GM12878 (cell line): ENCODE data around the gene EXOC4. TPM values are rescaled to one million over a fixed set of nuclear protein-coding genes. Genes with fewer than 3 reads are reported as not detected.

Source experiments
- ATAC-seq: fragments of 200-7000 bp; cut with Tn5 transposase; 3 replicates; pipeline ENCODE4 v1.9.1; 2020; ENCODE audit warnings: mild to moderate bottlenecking, moderate library complexity
- BruUV-seq: library from RNA; stranded (reverse); fragments of 400-500 nt; replicated peaks from 2 replicates; lab custom pipeline; 2021; lab: Mats Ljungman, UMichigan
- CTCF ChIA-PET: fragments of 300-600 bp; sonication (Branson Sonifier 250); formaldehyde crosslinking; extraction: SDS; loops from one replicate; lab custom pipeline; 2021; ENCODE audit warnings: inconsistent platforms; lab: Yijun Ruan, JAX
- POLR2A ChIA-PET: fragments of 350-600 bp; formaldehyde crosslinking; extraction: SDS; loops from one replicate; lab custom pipeline; 2021; ENCODE audit warnings: inconsistent platforms; lab: Charles Lee
- RAD21 ChIA-PET: fragments of 300-600 bp; sonication (Branson Sonifier 250); formaldehyde crosslinking; loops from one replicate; lab custom pipeline; 2023; ENCODE audit warnings: antibody characterized with exemption; ENCODE audit not compliant: unreplicated experiment; lab: Charles Lee
- SMC1A ChIA-PET: fragments of 300-600 bp; sonication (Branson Sonifier 250); formaldehyde crosslinking; loops from one replicate; lab custom pipeline; 2023; ENCODE audit not compliant: unreplicated experiment, uncharacterized antibody; lab: Charles Lee
- DNase-seq: peaks from one replicate; pipeline ENCODE4 v3.0.0-alpha.2; 2011; ENCODE audit warnings: low read depth, low spot score
- FAIRE-seq: peaks from 3 replicates; lab custom pipeline; 2011; peaks lifted over from hg19 to GRCh38; lab: Jason Lieb, UNC
- H2AFZ ChIP-seq: 2 replicates; pipeline ENCODE4 v1.6.0; 2011; ENCODE audit warnings: low read depth, low read length, control low read depth; ENCODE audit not compliant: control insufficient read depth
- H3K27ac ChIP-seq: 2 replicates; pipeline ENCODE4 v1.5.1; 2011; ENCODE audit warnings: control low read depth; ENCODE audit not compliant: control insufficient read depth, insufficient read depth
- H3K27me3 ChIP-seq, 2 experiments: replicated peaks in 1 of 2; 2 replicates each; pipeline versions ENCODE4 v1.6.0 to v1.6.1; 2011; ENCODE audit warnings: low read length in 1 of 2; ENCODE audit not compliant: control insufficient read depth in 2 of 2, insufficient read depth in 2 of 2
- H3K36me3 ChIP-seq, 2 experiments: 2 replicates each; pipeline ENCODE4 v1.5.1; 2011; ENCODE audit warnings: low read length in 1 of 2; ENCODE audit not compliant: control insufficient read depth in 2 of 2, insufficient read depth in 2 of 2
- H3K4me1 ChIP-seq: 2 replicates; pipeline ENCODE4 v1.6.1; 2011; ENCODE audit warnings: mild to moderate bottlenecking, low read length, moderate library complexity, mixed read lengths; ENCODE audit not compliant: control insufficient read depth, insufficient read depth
- H3K4me2 ChIP-seq: 2 replicates; pipeline ENCODE4 v1.6.0; 2011; ENCODE audit warnings: control low read depth; ENCODE audit not compliant: control insufficient read depth, insufficient read depth
- H3K4me3 ChIP-seq: fragments of 200-600 bp; sonication (generic); 2 replicates; pipeline ENCODE4 v1.5.1; 2016
- H3K79me2 ChIP-seq: 2 replicates; pipeline ENCODE4 v1.6.0; 2011; ENCODE audit warnings: low read length; ENCODE audit not compliant: control insufficient read depth, insufficient read depth
- H3K9ac ChIP-seq: 2 replicates; pipeline ENCODE4 v1.8.0; 2011; ENCODE audit warnings: low read length, control low read depth, mixed read lengths; ENCODE audit not compliant: control insufficient read depth, insufficient read depth
- H3K9me3 ChIP-seq: replicated peaks from 3 replicates; pipeline ENCODE4 v1.5.1; 2011; ENCODE audit warnings: mild to moderate bottlenecking, low read length; ENCODE audit not compliant: control insufficient read depth, insufficient read depth
- H4K20me1 ChIP-seq: 2 replicates; pipeline ENCODE4 v1.6.0; 2011; ENCODE audit not compliant: control insufficient read depth, insufficient read depth
- CBFB ChIP-seq: IDR thresholded peaks from 2 replicates; pipeline ENCODE4 v1.6.1; 2016; ENCODE audit warnings: antibody characterized with exemption, low read depth
- EP300 ChIP-seq, 2 experiments: fragments of 150-350 bp in 1 of 2; IDR thresholded peaks; 2 replicates each; pipeline ENCODE4 v1.6.1; 2011 to 2012; ENCODE audit warnings: low read depth in 2 of 2, low read length in 2 of 2, borderline replicate concordance in 1 of 2, improper control_type of control experiment in 1 of 2, inconsistent platforms in 1 of 2; ENCODE audit not compliant: control insufficient read depth in 1 of 2
- FOS ChIP-seq: IDR thresholded peaks from 3 replicates; pipeline ENCODE4 v1.6.1; 2011; ENCODE audit warnings: borderline replicate concordance; ENCODE audit not compliant: insufficient read length; ENCODE audit errors: extremely low read depth
- GABPA ChIP-seq: IDR thresholded peaks from 2 replicates; pipeline ENCODE4 v1.6.1; 2014; ENCODE audit warnings: antibody characterized with exemption, low read depth, mild to moderate bottlenecking, inconsistent platforms
- HDAC2 ChIP-seq: fragments of 200-600 bp; sonication (generic); IDR thresholded peaks from 2 replicates; pipeline ENCODE4 v1.6.1; 2017
- IRF5 ChIP-seq: fragments of 450-650 bp; IDR thresholded peaks from 2 replicates; pipeline ENCODE4 v1.6.1; 2017; ENCODE audit warnings: borderline replicate concordance
- LARP7 ChIP-seq: fragments of 450-650 bp; IDR thresholded peaks from 2 replicates; pipeline ENCODE4 v1.6.1; 2017; ENCODE audit warnings: mild to moderate bottlenecking
- MXI1 ChIP-seq: fragments of 150-350 bp; IDR thresholded peaks from 2 replicates; pipeline ENCODE4 v1.6.1; 2011; ENCODE audit warnings: low read depth, mild to moderate bottlenecking, inconsistent platforms, low read length, improper control_type of control experiment
- NKRF ChIP-seq: fragments of 450-650 bp; conservative IDR thresholded peaks from 2 replicates; pipeline ENCODE4 v1.6.1; 2017; ENCODE audit warnings: mild to moderate bottlenecking, moderate library complexity
- NR2C1 ChIP-seq: fragments of 450-650 bp; IDR thresholded peaks from 2 replicates; pipeline ENCODE4 v1.6.1; 2017; ENCODE audit warnings: antibody characterized with exemption, mild to moderate bottlenecking, moderate library complexity
- PKNOX1 ChIP-seq: fragments of 450-650 bp; IDR thresholded peaks from 2 replicates; pipeline ENCODE4 v1.6.1; 2016; ENCODE audit warnings: mild to moderate bottlenecking
- SMARCA5 ChIP-seq: fragments of 450-650 bp; IDR thresholded peaks from 2 replicates; pipeline ENCODE4 v1.6.1; 2017; ENCODE audit warnings: mild to moderate bottlenecking
- TARDBP ChIP-seq: IDR thresholded peaks from 2 replicates; pipeline ENCODE4 v1.6.1; 2016; ENCODE audit warnings: borderline replicate concordance
- USF1 ChIP-seq: IDR thresholded peaks from 2 replicates; pipeline ENCODE4 v1.6.1; 2011; ENCODE audit warnings: borderline replicate concordance, low read depth, mild to moderate bottlenecking, moderate library complexity, mixed read lengths, low read length; ENCODE audit not compliant: insufficient read depth; ENCODE audit errors: extremely low read length
- ZNF384 ChIP-seq: IDR thresholded peaks from 2 replicates; pipeline ENCODE4 v1.6.1; 2012; ENCODE audit warnings: low read depth, mild to moderate bottlenecking, low read length, improper control_type of control experiment, borderline replicate concordance
- WGBS: methylation state at CpG from one replicate; pipeline ENCODE4 v1.1.6; 2016; ENCODE audit warnings: low lambda C conversion rate; ENCODE audit not compliant: insufficient replicate concordance, insufficient coverage; ENCODE audit errors: missing lambda C conversion rate; 5-methylcytosine and 5-hydroxymethylcytosine counted together
- in situ Hi-C: fragments of 300-500 bp; cut with MboI; formaldehyde crosslinking; loops from 9 replicates; pipeline ENCODE4 v1.14.3; 2018; ENCODE audit warnings: mixed read lengths
- intact Hi-C: fragments of 100-400 bp; cut with micrococcal nuclease; formaldehyde crosslinking; loops from one replicate; pipeline ENCODE4 v1.14.2; 2022; ENCODE audit not compliant: unreplicated experiment
- polyA plus RNA-seq, 11 experiments: library from polyadenylated mRNA; depleted of rRNA in 4 of 11; unstranded in 6 of 11; stranded (reverse) in 5 of 11; fragments of >200 nt; fragmentation: Nextera tagmentation in 4 of 11; fragmentation: Illumina TruSeq in 1 of 11; extraction: Ambion mirVana in 4 of 11; extraction: Trizol in 1 of 11; gene quantifications; 1 replicate in 1 of 11; 2 replicates in 10 of 11; pipeline versions ENCODE4 v1.2.1 to v1.2.3, GENCODE V29; 2011 to 2016; ENCODE audit warnings: inconsistent platforms in 2 of 11, missing spikeins in 2 of 11, low read depth in 1 of 11
- total RNA-seq, 4 experiments: library from RNA; depleted of rRNA in 3 of 4; stranded (reverse); fragments of >200 nt in 3 of 4; fragmentation: Illumina TruSeq in 1 of 4; extraction: Trizol in 1 of 4; gene quantifications; 2 replicates each; pipeline versions ENCODE4 v1.2.1 to v1.2.3, GENCODE V29; 2013 to 2021
- TF ChIP-seq, protein P1 (sequence below): IDR thresholded peaks from 2 replicates; pipeline ENCODE4 v1.6.1; 2012; ENCODE audit warnings: low read depth, low read length, improper control_type of control experiment

The EXOC4 gene
- total and polyA plus RNA-seq, 10 of the 15 experiments (the other 5 are each of a cell fraction or from before 2014, with no cell fraction given) = 13.2 to 44.5 (median 29.6) TPM

- no TSS peak for BruUV-seq
- Histone ChIP-seq H3K4me1 (no peaks in the 10 kb centered on the region), H3K4me3 (no peak overlapping the region), H3K4me2 (no peak overlapping the region), H3K79me2 (no peaks in the 10 kb centered on the region), H3K9me3 (no peaks in the 10 kb centered on the region)
- FAIRE-seq = no peak
- 38% methylated on average over 4 of the region's 4 CpGs for WGBS
- no peak for ATAC-seq
- no peak for DNase-seq
- TF ChIP-seq PKNOX1 = no peak
- no peak for TF ChIP-seq NKRF
- no peak for TF ChIP-seq TARDBP
- TF ChIP-seq MXI1 = no peak
- TF ChIP-seq GABPA = no peak
- TF ChIP-seq EP300 (IDR thresholded peaks at IDR 0.05; ENCODE audit: borderline replicate concordance in 1 of 2, control insufficient read depth in 1 of 2, low read depth in 2 of 2, low read length in 2 of 2) = no peak
- no peak for TF ChIP-seq NR2C1
- TF ChIP-seq SMARCA5 = no peak
- TF ChIP-seq, protein P1, sequence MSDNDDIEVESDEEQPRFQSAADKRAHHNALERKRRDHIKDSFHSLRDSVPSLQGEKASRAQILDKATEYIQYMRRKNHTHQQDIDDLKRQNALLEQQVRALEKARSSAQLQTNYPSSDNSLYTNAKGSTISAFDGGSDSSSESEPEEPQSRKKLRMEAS = no peak
- TF ChIP-seq IRF5 = no peak
- TF ChIP-seq HDAC2 = no peak
- no peak for TF ChIP-seq FOS
- TF ChIP-seq CBFB = no peak
- no peak for TF ChIP-seq LARP7
- TF ChIP-seq USF1 = no peak
- no peak for TF ChIP-seq ZNF384
- TF ChIP-seq, all 136 proteins: peak for 0
- intact Hi-C loops (no loop called here), in situ Hi-C loops (no loop called here)
- ChIA-PET CTCF (interaction anchor here (1.1 kb wide), 1 partner anchor 16 kb away, joined by 4 read pairs; no protein-coding TSS in a partner anchor), RAD21 (no interaction called here), POLR2A (interaction anchor here (0.5 to 1.1 kb wide), 2 partner anchors 9 to 46 kb away, joined by 3 read pairs; no protein-coding TSS in a partner anchor), SMC1A (interaction anchor here (0.6 to 1.0 kb wide), 2 partner anchors 88 to 128 kb away, joined by 3 to 4 read pairs; no protein-coding TSS in a partner anchor)
- Histone ChIP-seq H4K20me1 (no peaks in the 10 kb centered on the region), H3K27ac (no peak overlapping the region), H2AFZ (no peak overlapping the region), H3K9ac (no peak overlapping the region), H3K36me3 (no peaks in the 10 kb centered on the region), H3K27me3 (no peaks in the 10 kb centered on the region)
Measured at GRCh38 chr7:133691727-133692610, 439.1 kb downstream of the EXOC4 start.
